H1 (cell line): ENCODE measurements around the gene LPO. TPM values are rescaled to one million over a fixed set of nuclear protein-coding genes. Genes with fewer than 3 reads are reported as not detected.

ENCODE experiments used
- CTCF ChIA-PET: fragments of 300-600 bp; sonication (Branson Sonifier 250); formaldehyde crosslinking; loops from one replicate; lab custom pipeline; 2021; ENCODE audit not compliant: partially characterized antibody; lab: Charles Lee
- POLR2A ChIA-PET: fragments of 300-600 bp; sonication (Branson Sonifier 250); formaldehyde crosslinking; loops from one replicate; lab custom pipeline; 2021; ENCODE audit warnings: inconsistent platforms; ENCODE audit not compliant: partially characterized antibody; lab: Charles Lee
- DNase-seq, 2 experiments: peaks; one replicate each; pipeline versions ENCODE4 v3.0.0 to v3.0.0-alpha.2; 2010 to 2022; ENCODE audit warnings: low spot score in 2 of 2, low read depth in 1 of 2, mixed read lengths in 1 of 2
- FAIRE-seq: peaks from 2 replicates; lab custom pipeline; 2011; peaks lifted over from hg19 to GRCh38; lab: Jason Lieb, UNC
- H2AFZ ChIP-seq: 2 replicates; pipeline ENCODE4 v1.8.1; 2012; ENCODE audit warnings: low read length, inconsistent platforms
- H2AK5ac ChIP-seq: 2 replicates; pipeline ENCODE4 v1.6.1; 2013; ENCODE audit warnings: low read depth, low read length
- H2BK120ac ChIP-seq: replicated peaks from 2 replicates; pipeline ENCODE3; 2013; ENCODE audit warnings: low read depth, low read length, inconsistent platforms
- H2BK12ac ChIP-seq: 2 replicates; pipeline ENCODE4 v1.6.1; 2013; ENCODE audit warnings: low read depth, low read length
- H2BK15ac ChIP-seq: 2 replicates; pipeline ENCODE4 v1.6.1; 2013; ENCODE audit warnings: low read length
- H2BK20ac ChIP-seq: 2 replicates; pipeline ENCODE4 v1.6.1; 2013; ENCODE audit warnings: low read length
- H2BK5ac ChIP-seq: 2 replicates; pipeline ENCODE4 v1.6.1; 2013; ENCODE audit warnings: low read depth, low read length
- H3K14ac ChIP-seq: 2 replicates; pipeline ENCODE4 v1.6.1; 2013; ENCODE audit warnings: inconsistent platforms; ENCODE audit not compliant: insufficient read length
- H3K18ac ChIP-seq: 2 replicates; pipeline ENCODE4 v1.6.1; 2013; ENCODE audit warnings: low read length; ENCODE audit errors: extremely low read depth
- H3K23ac ChIP-seq: 2 replicates; pipeline ENCODE4 v1.6.1; 2013; ENCODE audit warnings: inconsistent platforms; ENCODE audit not compliant: insufficient read length
- H3K23me2 ChIP-seq: 2 replicates; pipeline ENCODE4 v1.6.1; 2013; ENCODE audit warnings: low read depth, low read length
- H3K27ac ChIP-seq: 2 replicates; pipeline ENCODE4 v1.6.1; 2011; ENCODE audit warnings: low read depth, low read length, inconsistent platforms
- H3K27me3 ChIP-seq, 4 experiments: replicated peaks in 1 of 4; 1 replicate in 1 of 4; 2 replicates in 3 of 4; pipeline versions ENCODE4 v1.6.1 to v1.8.1; 2011 to 2013; ENCODE audit warnings: low read length in 3 of 4, mild to moderate bottlenecking in 3 of 4, inconsistent platforms in 2 of 4, mixed read lengths in 2 of 4, moderate library complexity in 1 of 4; ENCODE audit not compliant: control insufficient read depth in 3 of 4, insufficient read depth in 3 of 4; ENCODE audit errors: extremely low read depth in 1 of 4
- H3K36me3 ChIP-seq, 4 experiments: 2 replicates each; pipeline versions ENCODE4 v1.6.1 to v1.8.1; 2011 to 2013; ENCODE audit warnings: mild to moderate bottlenecking in 4 of 4, low read length in 3 of 4, moderate library complexity in 2 of 4, control low read depth in 1 of 4, inconsistent platforms in 1 of 4; ENCODE audit not compliant: insufficient read depth in 4 of 4, control insufficient read depth in 2 of 4
- H3K4ac ChIP-seq: replicated peaks from 2 replicates; pipeline ENCODE3; 2013; ENCODE audit warnings: low read length, low read depth, mixed read lengths, inconsistent platforms; ENCODE audit not compliant: insufficient read length
- H3K4me1 ChIP-seq, 4 experiments: replicated peaks in 1 of 4; 1 replicate in 1 of 4; 2 replicates in 3 of 4; pipeline versions ENCODE4 v1.6.1 to v1.8.1; 2011 to 2013; ENCODE audit warnings: low read length in 3 of 4, inconsistent platforms in 2 of 4, mixed read lengths in 1 of 4; ENCODE audit not compliant: insufficient read depth in 4 of 4, control insufficient read depth in 3 of 4
- H3K4me2 ChIP-seq, 2 experiments: 2 replicates each; pipeline versions ENCODE4 v1.6.1 to v1.8.1; 2011 to 2013; ENCODE audit warnings: low read depth in 2 of 2, low read length in 2 of 2, control low read depth in 1 of 2, inconsistent platforms in 1 of 2, mild to moderate bottlenecking in 1 of 2; ENCODE audit not compliant: insufficient read depth in 1 of 2
- H3K4me3 ChIP-seq, 4 experiments: fragments of 200-600, 300-600 bp in 1 of 4; sonication (generic), shearing (Covaris generic), sonication (Bioruptor Twin) in 1 of 4; 2 replicates each; pipeline versions ENCODE4 v1.5.1 to v1.8.1; 2011 to 2016; ENCODE audit warnings: low read length in 4 of 4, low read depth in 3 of 4, control low read depth in 2 of 4, inconsistent platforms in 2 of 4, mild to moderate bottlenecking in 2 of 4, mixed read lengths in 1 of 4, moderate library complexity in 1 of 4; ENCODE audit not compliant: insufficient read depth in 2 of 4; ENCODE audit errors: extremely low read depth in 1 of 4
- H3K56ac ChIP-seq: replicated peaks from 2 replicates; pipeline ENCODE3; 2013; ENCODE audit warnings: low read depth, mild to moderate bottlenecking, mixed read lengths, low read length, inconsistent platforms; ENCODE audit not compliant: insufficient read length
- H3K79me1 ChIP-seq: 2 replicates; pipeline ENCODE4 v1.6.1; 2013; ENCODE audit warnings: low read depth, low read length, control low read depth
- H3K79me2 ChIP-seq, 2 experiments: 2 replicates each; pipeline versions ENCODE4 v1.6.1 to v1.8.1; 2012 to 2013; ENCODE audit warnings: low read length in 2 of 2, mild to moderate bottlenecking in 2 of 2, inconsistent platforms in 1 of 2; ENCODE audit not compliant: insufficient read depth in 2 of 2, control insufficient read depth in 1 of 2
- H3K9ac ChIP-seq, 4 experiments: replicated peaks in 1 of 4; 1 replicate in 1 of 4; 2 replicates in 3 of 4; pipeline versions ENCODE4 v1.6.1 to v1.8.1; 2011 to 2013; ENCODE audit warnings: low read depth in 3 of 4, low read length in 3 of 4, control low read depth in 2 of 4, mild to moderate bottlenecking in 2 of 4, moderate library complexity in 2 of 4, inconsistent platforms in 1 of 4; ENCODE audit errors: extremely low read depth in 1 of 4
- H3K9me3 ChIP-seq, 2 experiments: 2 replicates each; pipeline versions ENCODE4 v1.6.1 to v1.8.1; 2012 to 2013; ENCODE audit warnings: mild to moderate bottlenecking in 2 of 2, moderate library complexity in 2 of 2, control low read depth in 1 of 2, inconsistent platforms in 1 of 2, low read depth in 1 of 2, low read length in 1 of 2, mixed read lengths in 1 of 2; ENCODE audit not compliant: insufficient read depth in 2 of 2
- H4K20me1 ChIP-seq, 2 experiments: replicated peaks in 1 of 2; 2 replicates each; pipeline versions ENCODE3 to v1.8.1; 2011 to 2013; ENCODE audit warnings: inconsistent platforms in 2 of 2, low read length in 2 of 2, mild to moderate bottlenecking in 1 of 2; ENCODE audit not compliant: insufficient read depth in 2 of 2, control insufficient read depth in 1 of 2
- H4K5ac ChIP-seq: 2 replicates; pipeline ENCODE4 v1.6.1; 2013; ENCODE audit warnings: low read length, low read depth, mixed read lengths, inconsistent platforms; ENCODE audit not compliant: insufficient read length
- H4K8ac ChIP-seq: 2 replicates; pipeline ENCODE4 v1.8.0; 2013; ENCODE audit warnings: mild to moderate bottlenecking, moderate library complexity, low read length, inconsistent platforms; ENCODE audit not compliant: insufficient read depth; ENCODE audit errors: extremely low read depth
- H4K91ac ChIP-seq: replicated peaks from 2 replicates; pipeline ENCODE3; 2013; ENCODE audit warnings: low read length, mixed read lengths, inconsistent platforms; ENCODE audit not compliant: insufficient read length
- ATF3 ChIP-seq: IDR thresholded peaks from 2 replicates; pipeline ENCODE4 v1.6.1; 2011; ENCODE audit warnings: low read depth, mild to moderate bottlenecking, low read length; ENCODE audit not compliant: insufficient read depth
- BACH1 ChIP-seq: IDR thresholded peaks from 2 replicates; pipeline ENCODE4 v1.6.1; 2012; ENCODE audit warnings: low read length, improper control_type of control experiment
- CREB1 ChIP-seq: IDR thresholded peaks from 2 replicates; pipeline ENCODE4 v1.6.1; 2012; ENCODE audit warnings: inconsistent platforms
- RXRA ChIP-seq: IDR thresholded peaks from 2 replicates; pipeline ENCODE4 v1.6.1; 2011; ENCODE audit warnings: low read depth, mild to moderate bottlenecking, low read length, moderate library complexity; ENCODE audit not compliant: insufficient read depth
- TAF1 ChIP-seq: IDR thresholded peaks from 2 replicates; pipeline ENCODE4 v1.6.1; 2011; ENCODE audit warnings: mild to moderate bottlenecking, low read depth, low read length
- USF2 ChIP-seq: IDR thresholded peaks from 2 replicates; pipeline ENCODE4 v1.6.1; 2011; ENCODE audit warnings: low read length, improper control_type of control experiment
- WGBS, 2 experiments: shearing (Covaris generic) in 1 of 2; methylation state at CpG; one replicate each; pipeline versions ENCODE4 v1.1.6 to v1.1.7; 2013 to 2015; ENCODE audit warnings: low lambda C conversion rate in 2 of 2, mixed read lengths in 2 of 2, inconsistent platforms in 1 of 2, low coverage in 1 of 2, missing lambda C conversion rate in 1 of 2; ENCODE audit not compliant: insufficient replicate concordance in 2 of 2, insufficient coverage in 1 of 2, insufficient read length in 1 of 2; ENCODE audit errors: extremely low coverage in 1 of 2, missing lambda C conversion rate in 1 of 2; 5-methylcytosine and 5-hydroxymethylcytosine counted together
- polyA plus RNA-seq, 7 experiments: library from polyadenylated mRNA; depleted of rRNA in 3 of 7; stranded (reverse) in 5 of 7; unstranded in 2 of 7; fragments of >200 nt in 5 of 7; fragments of 200-250 nt in 2 of 7; gene quantifications; 1 replicate in 5 of 7; 2 replicates in 1 of 7; 4 replicates in 1 of 7; pipeline versions ENCODE4 v1.2.1 to v1.2.3, GENCODE V29; 2011 to 2013; ENCODE audit warnings: missing spikeins in 2 of 7, mixed read lengths in 2 of 7
- total RNA-seq: library from RNA; stranded (reverse); fragmentation: NEBNext Ultra II Directional; extraction: Animal tissue kit (Norgen Biotek cat#: 25700); gene quantifications from 2 replicates; pipeline ENCODE4 v1.2.1, GENCODE V29; 2021

Gene LPO
- total and polyA plus RNA-seq, 2 of the 8 experiments (the other 6 are each of a cell fraction or from before 2014, with no cell fraction given), result 0.38 to 0.52 TPM

DNA sequence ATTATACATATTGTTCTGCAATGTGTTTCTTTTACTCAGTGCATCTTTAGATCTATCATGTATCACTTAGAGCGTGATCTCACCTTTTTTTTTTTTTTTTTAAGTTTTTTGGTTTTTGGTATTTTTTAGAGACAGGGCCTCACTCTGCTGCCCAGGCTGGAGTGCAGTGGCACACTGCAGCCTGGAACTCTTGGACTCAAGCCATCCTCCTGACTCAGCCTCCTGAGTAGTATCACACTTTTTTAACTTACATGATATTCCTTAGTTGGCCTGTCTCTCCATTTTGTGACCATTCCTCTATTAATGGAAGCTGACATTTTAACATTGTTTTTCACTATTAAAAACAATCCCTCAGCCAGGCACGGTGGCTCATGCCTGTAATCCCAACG, 47.0 kb downstream of the LPO start:
- Histone ChIP-seq H2AFZ (no peak overlapping the region), H3K23me2 (no peaks in the 10 kb centered on the region)

More for the DNA sequence above, 47.0 kb downstream of the LPO start:
- H3K27me3 ChIP-seq, result no peaks in the 10 kb centered on the region; a peak in 1 of 7 replicates
- H2BK120ac ChIP-seq, result no peak overlapping the region
- no peaks in the 10 kb centered on the region for H4K20me1 ChIP-seq
- H3K79me2 ChIP-seq, result no peaks in the 10 kb centered on the region
- no peaks in the 10 kb centered on the region for H3K36me3 ChIP-seq
- H2BK12ac ChIP-seq, result 0 out of 2 replicates have a peak overlapping the region, but pooled peaks have one; percentile 80
- no peak overlapping the region for H3K4me3 ChIP-seq
- H3K9me3 ChIP-seq, result no peaks in the 10 kb centered on the region
- 93% methylated on average over 3 of the region's 3 CpGs; no CpG with 5 or more reads in 1 of the 2 experiments for WGBS, 2 experiments
- no peak overlapping the region for H4K91ac ChIP-seq
- FAIRE-seq (no peak), DNase-seq (peak in 1 of 2 experiments; percentile 17)
- H3K18ac ChIP-seq, result no peak overlapping the region
- no peak overlapping the region for H3K27ac ChIP-seq
- H3K79me1 ChIP-seq, result no peaks in the 10 kb centered on the region
- H2BK15ac ChIP-seq, result no peak overlapping the region
- H4K8ac ChIP-seq, result no peak overlapping the region
- no peak overlapping the region for H3K56ac ChIP-seq
- ChIA-PET CTCF (interaction anchor here (0.9 to 2.3 kb wide), 5 partner anchors 9 to 36 kb away, joined by 3 to 14 read pairs (median 5); no protein-coding TSS in a partner anchor), POLR2A (interaction anchor here (0.8 to 2.5 kb wide), 4 partner anchors 18 to 229 kb away, joined by 3 to 9 read pairs (median 5); partner anchors contain the start of genes MTMR4 and SUPT4H1)
- H2BK5ac ChIP-seq, result peak overlapping the region; percentile 52; the same call in 1 of the 2 replicates
- no peak overlapping the region for H3K14ac ChIP-seq
- H3K23ac ChIP-seq, result no peak overlapping the region
- peaks cover 0 to 8% (median 4%) of the 10 kb centered on the region in 4 experiments; a peak in 5 of 7 replicates for H3K4me1 ChIP-seq
- H3K4me2 ChIP-seq, result no peak overlapping the region
- TF ChIP-seq TAF1 (no peak), BACH1 (no peak), USF2 (no peak), CREB1 (no peak), RXRA (no peak), ATF3 (no peak)
- no peak overlapping the region for H2AK5ac ChIP-seq
- H4K5ac ChIP-seq, result no peak overlapping the region
- no peak overlapping the region for H2BK20ac ChIP-seq
- no peak overlapping the region for H3K4ac ChIP-seq
- H3K9ac ChIP-seq, result no peak overlapping the region
